Measurements from ENCODE around the gene CLEC4F.
A peak's percentile ranks its signal among the peaks of the same experiment; 100 is the strongest.
"Not testable (repeated sequence)": the region's sequence is repeated elsewhere in the genome, so short reads cannot be mapped to it uniquely, and the experiment has no call there.

CLEC4F gene

DNA sequence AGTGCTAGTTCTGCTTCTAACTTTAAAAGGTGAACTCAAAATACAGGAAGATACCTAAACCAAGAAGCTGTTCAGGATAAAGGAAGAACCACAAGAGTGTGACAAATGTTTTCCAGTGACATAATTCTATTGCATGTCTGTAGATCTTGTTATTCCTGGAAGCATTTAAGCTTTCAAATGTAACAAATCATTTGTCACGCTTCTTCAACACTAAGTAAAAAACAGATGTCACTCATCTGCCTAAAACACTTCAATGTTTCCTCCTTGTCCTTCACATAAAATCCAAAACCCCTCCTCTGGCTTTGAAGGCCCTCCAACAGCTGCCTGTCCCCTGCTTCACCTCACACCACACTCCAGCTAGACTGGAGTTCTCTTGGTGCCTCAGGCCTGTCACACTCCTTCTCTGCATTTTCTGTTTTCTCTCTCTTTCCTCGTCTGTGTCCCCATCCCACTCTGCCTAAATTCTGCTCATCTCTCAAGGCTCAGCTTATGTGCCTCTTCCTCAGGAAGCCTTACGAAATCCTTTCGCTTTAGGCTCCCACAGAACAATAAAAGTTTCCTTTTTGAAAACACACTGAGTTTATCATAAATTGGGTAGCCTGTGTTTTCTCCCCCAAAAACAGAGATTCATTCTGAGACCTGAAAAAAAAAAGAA is 6.4 kb upstream of the CLEC4F start:
- no peak for DNase-seq

DNA sequence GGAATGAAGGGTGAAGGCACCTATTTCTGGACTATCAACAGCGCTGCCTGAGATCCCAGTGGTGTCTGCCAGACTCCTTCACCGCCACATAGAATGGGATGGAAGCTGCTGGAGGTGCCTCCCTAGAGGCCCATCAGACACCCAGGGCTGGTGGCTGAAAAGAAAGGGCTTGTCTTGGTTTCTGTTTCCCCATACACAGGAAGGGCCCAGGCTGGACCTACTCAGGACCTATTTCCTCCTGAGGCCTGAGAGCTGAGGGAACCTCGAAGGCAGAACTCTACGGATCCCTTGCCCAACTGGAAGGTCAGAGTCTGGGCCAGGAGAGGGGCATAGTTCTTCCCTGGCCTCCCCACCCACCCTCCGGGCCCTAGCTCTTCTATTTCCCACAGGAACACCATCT is 2.9 kb upstream of the CLEC4F start:
- no peak for DNase-seq

DNA sequence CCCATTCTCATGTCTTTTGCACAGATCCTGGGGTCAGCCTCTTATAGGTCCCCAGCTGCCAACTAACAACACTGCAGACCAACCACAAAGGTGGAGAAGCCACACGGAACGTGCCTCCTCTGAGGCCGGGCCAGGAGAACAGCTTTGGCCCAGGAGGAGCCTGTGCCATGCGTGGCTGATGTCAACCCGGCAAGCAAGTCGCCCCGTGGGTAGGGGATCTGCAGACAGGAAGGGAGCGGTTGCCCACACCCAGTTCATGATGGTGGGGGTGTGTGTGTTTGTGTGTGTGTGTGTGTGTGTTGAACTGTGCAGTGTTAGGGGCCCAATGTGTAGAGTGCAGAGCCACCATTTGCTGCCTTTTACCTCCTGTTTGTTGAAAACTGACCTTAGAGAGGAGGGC is 2.4 kb upstream of the CLEC4F start:
- no peak for DNase-seq

DNA sequence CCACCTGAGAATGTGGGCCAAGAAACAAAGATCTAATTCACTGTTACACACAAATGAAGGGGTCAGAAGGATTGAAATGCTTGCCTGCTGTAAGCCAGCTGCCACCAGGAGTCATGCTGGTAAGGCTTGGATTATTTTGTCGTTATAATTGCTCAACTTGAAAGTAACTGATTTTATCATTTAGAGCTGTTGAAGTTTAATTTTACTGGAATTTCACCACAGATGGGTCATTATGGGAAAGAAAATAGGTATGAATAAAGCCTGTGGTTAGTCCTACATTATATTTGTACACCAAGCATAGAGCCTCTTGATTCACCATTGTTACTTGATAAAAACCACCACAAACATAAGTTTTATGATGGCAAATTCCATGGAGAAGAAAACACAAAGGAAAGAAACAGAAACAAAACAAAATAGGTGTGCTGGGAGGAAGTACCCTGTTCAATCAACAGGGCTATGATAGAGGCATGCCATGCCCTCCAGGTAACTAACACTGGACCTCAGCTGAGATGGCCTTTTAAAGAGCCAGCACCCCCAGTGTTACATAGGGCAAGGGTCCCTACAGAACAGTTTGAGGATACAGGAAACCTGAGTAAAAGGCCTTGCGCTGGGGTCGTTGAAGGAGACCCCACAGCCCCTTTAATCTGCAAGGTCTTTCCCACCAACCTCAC is 3.0 kb downstream of the CLEC4F start:
- no peak for DNase-seq

DNA sequence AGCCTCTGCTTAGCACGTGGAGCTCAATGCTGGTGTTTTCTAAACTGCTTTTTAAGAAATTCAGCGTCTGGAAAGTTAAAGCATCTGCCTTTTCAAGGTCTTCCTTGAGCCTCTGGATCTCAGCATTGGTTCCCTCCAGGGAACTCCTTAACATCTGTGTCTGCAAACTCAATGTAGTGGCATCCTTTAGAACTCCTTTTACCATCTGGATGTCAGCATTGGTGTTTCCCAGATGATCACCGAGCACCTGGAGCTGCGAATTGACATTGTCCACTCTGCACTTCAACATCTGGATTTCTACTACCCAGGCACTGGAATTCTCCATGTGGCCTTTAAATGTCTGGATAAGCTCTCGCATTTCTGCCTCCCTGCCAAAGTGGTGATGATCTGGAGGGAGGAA is 3.7 kb downstream of the CLEC4F start:
- no peak for DNase-seq

DNA sequence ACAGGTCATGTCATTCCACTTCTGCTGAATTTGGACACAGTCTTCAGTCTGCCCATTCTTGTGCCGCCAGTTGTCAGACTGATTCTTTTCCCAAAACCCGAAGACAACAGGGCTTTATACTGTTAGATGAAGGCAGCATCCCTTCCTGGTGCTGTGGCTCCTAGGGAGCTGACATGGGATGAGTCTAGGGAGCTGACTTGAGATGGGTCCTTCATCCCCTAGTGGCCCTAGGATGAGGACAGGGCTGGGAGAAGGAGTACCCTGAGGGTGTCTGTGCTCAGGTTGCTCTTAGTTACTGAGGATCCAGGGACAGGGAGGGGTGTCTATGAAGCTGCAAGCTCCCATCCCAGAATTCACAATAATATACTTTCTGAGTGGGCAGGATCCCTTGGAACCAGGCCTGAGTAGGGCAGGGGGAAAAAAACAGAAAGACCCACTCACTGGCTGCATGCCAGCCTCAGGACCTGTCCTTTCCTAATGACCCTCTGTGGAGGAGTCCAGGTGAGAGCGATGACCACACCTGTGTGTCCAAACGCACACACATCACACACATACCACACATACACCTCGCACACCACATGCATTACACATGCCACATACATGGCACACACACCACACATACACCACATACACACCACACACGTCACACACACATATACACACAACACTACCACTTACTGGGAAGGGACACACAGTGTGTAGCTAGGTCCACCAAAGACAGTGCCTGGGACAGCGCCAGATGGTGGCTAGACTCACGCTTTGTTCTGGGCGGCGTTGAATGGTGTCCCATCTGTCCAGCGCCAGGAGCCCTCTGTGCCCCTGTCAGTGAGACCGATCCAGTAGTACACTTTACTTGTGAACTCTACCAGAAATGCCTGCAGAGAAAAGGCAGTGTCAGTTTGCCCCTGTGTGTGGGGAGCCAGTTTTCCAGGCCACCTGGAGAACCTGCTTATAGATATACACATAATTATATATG is 11.1 kb downstream of the CLEC4F start:
- DNase-seq: no peak

DNA sequence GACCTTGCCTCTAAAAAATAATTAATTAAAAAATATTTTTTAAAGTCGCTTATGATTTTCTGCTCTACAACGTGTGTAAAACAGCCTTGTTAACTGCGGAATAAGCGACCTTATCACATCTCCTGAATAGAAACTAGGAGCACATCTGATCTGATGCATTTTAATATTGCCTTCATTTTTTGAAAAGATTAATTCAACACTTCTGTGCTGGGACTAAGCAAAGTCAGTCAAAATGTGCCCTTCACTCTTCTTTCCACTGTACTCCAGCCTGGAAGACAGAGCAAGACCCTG is 12.6 kb downstream of the CLEC4F start:
- no peak for DNase-seq

DNA sequence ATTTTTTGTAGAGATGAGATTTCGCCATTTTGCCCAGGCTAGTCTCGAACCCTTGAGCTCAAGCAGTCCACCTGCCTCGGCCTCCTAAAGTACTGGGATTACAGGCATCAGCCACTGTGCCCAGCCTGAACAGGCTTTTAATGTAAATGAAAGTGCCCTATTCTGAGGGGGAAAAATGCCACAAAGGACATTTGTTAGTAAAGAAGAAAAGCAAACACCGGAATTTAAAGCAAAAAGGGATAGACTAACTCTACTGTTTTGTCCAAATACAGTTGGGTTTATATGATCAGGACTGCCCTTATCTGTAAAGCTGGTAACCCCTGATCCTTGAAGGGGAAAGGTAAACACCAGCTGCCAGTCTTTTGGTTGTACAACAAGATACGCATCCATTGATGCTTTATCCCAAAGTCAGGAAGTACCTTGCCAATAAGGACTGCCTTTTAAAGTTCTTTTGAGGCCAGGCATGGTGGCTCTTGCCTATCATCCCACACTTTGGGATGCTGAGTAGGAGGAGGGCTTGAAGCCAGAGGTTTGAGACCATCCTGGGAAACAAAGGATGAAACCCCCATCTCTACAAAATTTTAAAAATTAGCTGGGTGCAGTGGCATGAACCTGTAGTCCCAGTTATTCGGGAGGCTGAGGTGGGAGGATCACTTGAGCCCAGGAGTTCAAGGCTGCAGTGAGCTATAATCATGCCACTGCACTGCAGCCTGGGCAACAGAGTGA is 13.1 kb downstream of the CLEC4F start:
- DNase-seq: no peak

DNA sequence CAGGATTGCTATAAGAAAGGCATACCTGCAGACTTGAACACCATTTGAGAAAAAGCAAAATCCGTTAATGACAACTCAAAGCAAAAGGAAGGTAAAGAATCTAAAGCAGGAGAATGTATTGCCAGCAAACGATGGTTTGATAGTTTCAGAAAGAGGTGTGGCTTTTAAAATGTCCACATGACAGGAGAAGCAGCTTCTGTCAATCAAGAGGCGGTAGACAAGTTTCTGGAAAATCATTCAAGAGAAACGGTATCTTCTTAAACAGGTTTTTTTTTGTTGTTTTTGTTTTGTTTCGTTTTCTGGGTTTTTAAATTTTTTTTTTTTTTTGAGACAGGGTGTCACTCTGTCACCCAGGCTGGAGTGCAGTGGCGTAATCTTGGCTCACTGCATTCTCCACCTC is 13.8 kb downstream of the CLEC4F start:
- no peak for DNase-seq

DNA sequence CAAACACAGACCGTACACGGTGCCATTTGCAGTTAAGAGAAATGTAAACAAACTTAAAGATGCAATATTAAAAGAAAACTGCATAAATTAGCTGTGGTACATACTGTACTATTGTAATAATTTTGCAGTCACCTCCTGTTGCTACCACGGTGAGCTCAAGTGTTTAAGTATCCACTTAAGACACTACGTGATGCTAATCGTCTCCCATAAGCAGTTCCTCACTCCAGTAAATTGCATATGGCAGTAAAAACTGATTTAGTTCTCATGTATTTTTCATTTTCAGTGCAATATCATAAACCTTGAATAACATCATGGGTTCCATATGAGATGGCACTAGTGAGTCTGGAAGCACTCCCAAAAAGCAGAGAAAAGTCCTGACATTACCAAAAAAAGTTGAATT is 14.4 kb downstream of the CLEC4F start:
- no peak for DNase-seq

DNA sequence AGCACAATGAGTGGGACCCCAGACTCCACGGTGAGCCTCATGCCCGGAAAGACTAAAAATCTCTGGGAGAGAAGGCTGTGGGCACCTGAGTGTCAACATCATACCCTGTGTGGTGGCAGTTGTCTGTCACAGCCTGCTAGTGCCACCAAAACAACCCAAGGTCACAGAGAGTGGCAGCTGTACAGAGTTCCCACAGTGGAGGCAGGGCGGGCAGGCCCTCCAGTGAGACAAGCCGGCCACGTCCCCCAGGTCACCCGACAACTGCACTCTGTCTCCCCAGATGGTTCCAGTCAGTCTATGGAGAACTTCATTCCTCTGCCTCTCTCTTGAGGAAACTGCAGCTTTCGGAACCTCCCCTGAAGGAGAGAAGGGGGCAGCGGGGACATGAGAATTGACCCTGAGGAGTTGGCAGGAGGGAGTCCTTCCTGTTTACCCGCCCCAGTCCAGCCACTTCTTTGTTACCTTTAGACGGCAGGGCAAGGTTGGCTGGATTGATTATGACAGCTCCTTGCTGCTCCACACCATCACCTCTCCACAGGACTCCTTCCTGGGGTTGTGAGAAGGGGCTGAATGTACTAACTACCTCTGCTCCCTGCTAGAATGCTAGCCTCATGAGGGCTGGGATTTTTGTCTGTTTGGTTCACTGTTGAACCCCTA is 18.7 kb downstream of the CLEC4F start:
- no peak for DNase-seq

DNA sequence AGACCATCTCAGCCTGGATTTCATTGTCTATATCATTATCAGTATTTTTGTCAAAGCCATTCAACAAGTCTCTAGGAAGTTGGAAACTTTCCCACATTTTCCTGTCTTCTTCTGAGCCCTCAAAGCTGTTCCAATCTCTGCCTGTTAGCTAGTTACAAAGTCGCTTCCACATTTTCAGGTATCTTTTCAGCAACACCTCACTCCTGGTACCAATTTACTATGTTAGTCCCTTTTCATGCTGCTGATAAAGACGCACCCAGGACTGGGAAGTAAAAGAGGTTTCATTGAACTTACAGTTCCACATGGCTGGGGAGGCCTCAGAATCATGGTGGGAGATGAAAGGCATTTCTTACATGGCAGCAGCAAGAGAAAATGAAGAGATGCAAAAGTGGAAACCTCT is 20.7 kb downstream of the CLEC4F start:
- DNase-seq: no peak

DNA sequence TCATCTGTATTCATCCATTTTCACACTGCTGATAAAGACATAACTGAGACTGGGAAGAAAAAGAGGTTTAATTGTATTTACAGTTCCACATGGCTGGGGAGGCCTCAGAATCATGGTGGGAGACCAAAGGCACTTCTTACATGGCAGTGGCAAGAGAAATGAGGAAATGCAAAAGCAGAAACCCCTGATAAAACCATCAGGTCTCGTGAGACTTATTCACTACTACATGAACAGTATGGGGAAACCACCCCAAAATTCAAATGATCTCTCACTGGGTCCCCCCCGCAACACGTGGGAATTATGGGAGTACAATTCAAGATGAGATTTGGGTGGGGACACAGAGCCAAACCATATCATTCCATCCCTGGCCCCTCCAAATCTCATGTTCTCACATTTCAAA is 22.4 kb downstream of the CLEC4F start:
- DNase-seq: not testable (repeated sequence)

DNA sequence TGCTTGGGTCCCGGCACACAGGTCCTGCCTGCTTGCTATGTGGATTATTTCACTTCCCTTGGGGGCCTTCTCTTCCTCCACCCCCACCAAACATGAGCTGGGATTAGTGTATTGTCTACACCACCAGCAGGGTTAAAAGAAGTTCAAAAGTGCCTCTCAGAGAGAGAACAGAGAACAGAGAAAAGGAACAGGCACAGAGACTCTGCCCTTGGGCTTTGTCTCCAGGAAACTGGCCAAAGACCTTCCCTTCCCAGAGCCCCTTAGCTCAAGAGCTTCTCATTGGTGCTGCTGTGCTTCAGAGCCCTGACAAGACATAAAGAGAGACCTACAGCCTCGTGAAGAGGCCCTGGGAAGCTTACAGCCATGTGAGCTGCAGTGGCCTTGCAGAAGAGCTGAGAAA is 22.9 kb downstream of the CLEC4F start:
- DNase-seq: no peak

DNA sequence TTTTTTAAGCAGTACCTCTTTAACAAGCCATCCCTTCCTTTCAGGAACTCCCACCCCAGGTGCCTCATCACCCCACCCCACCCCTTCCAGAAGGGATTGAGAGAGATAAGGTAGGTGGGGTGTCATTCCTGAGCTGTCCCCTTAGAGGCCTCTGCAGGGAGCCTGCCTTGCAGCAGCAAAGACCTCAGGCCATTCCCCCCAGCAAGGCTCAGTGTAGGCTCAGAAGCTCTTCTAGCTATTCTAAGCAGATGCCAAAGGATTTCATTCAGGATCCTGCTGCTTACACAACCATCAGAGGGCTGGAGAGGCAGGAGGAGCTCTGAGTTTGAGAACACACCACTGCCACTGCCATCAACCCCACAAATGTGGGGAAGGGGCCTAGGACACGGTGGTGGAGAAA is 24.1 kb downstream of the CLEC4F start:
- no peak for DNase-seq

DNA sequence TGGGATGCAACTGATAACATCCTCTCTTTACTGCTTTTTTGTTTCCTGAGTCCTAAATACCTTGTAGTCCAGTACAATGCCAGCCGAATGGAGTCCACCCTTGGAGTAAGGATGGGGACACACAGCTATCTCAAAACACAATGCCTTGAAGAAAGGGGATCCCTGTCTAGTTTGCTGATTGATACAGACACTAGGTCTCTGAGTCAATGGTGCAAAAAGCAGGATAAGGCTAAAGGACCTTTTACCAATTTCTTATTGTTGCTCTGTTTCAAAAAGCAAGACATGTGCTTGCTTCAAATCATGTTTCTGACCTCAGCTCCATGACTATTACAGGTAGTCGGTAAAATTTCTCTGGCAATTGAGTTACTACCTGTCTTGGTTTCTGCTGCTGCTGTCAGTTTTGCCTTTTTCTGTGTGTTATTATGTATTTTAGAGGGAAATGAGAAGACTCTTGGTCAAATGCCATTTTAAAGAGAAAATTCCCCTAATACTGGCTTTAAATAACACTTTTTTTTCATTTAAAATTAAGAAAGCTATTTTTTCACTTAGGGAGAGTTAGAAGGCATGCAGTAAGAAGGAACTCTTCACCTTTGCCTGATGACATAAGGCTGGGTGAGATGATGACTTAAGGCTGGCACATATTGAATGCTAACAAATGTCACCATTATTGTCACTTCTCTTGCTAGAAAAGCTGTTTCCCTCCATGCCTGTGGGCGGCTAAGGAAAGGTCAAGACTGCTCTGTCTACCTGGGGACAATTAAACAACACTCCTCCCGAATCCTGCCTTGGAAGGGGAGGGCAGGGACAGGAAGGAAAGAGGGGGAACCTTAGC is 25.0 kb downstream of the CLEC4F start:
- DNase-seq: no peak

DNA sequence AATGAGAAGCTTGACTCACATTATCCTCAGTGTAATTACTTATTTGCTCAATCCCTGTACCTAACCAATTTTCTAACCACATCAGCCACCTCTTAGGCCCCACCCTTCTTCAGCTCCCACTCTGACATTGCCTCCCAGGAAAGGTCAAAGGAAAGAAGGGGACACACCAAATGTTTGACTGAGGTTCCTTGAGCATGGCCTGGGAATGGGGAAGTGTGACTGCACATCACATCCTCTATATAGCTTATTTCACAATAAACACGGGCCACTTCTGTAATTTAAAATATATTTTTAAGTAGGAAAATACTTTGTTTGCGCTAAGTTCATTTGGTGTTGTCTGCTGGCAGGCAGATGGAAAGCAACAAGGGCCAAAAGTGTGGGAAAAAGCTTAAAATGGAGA is 26.9 kb downstream of the CLEC4F start:
- no peak for DNase-seq

DNA sequence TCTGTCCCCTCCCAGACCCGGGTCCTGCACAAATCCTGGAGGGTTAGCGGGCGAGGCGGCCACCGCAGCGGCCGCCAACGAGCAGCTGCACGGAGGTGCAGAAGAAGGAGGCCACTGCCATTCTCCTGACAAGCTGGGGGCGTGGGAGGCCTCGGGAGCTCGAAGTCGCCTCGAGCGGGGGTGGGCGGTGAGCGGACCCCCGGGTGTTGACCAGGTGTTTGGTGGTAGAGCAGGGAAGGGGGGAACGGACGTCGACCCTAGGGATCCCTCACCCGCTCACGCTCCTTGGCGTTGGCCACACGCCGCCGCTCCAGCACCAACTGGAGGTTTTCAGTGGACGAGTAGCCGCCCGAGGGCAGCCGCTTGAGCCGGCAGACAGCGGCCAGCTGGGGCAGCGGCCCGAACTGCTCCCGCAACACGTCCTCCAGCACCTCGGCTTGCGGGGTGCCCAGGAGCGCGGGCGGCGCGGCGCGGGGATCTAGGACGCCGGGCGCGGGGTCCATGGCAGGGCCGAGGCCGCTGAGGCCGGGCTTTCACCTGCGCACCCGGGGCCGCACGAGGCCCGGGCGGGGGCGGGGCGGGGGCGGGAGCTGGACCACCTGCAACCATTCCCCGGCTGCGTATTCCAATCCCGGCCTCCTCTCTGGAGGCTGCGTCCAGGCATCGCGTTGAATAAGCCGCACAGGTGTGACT is 30.1 kb downstream of the CLEC4F start, which contains the start of gene FIGLA:
TSS of gene FIGLA (minus strand) at position 508 of the 693 bp plus-strand sequence. CDS start at position 503, 5 bp downstream.
- DNase-seq: no peak

DNA sequence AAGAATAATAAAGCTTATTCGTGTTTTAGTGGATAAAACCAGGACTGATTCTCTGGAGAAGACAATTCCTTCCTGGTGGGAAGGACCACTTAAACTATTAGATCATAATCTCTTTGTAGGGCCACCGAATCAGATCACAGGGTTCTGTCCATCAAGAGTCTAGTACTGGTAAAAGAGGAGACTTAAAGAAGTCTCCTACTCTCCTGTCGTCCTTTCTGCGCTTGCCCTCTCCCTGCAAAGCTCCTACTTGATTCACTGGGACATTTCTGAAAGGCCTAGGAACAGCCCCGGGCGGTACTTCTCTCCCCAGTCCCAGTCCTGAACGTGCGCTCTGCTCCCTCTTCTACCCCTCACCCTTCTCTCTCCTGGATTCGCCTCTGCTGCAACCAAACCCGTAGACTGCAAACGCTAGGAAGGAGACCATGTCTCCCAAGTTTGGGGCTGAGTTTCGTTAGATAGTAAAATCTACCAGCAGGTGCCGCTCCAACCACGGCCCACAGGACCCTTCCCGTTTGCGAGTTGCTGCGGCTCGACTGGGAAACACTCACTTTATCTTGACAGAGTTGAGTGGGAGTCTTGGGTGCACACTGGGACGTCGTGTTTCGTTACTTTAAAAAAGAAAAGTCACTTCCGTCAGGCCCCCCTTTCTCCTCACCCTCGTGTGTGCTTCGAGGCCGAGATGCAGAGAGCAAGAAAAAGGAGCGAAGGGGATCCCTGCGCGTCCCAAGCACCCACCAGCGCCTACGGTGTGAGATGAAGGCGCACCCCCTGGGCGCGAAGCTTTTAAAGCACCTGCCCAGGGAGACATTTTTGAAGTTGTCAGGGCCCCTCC is 30.9 kb downstream of the CLEC4F start:
- DNase-seq: peak in 41 of 51 donors; percentile 4 to 77 (median 40)
